Transverse colon (tissue), 4 donors: ENCODE measurements around the gene TPM4. TPM values are rescaled to one million over a fixed set of nuclear protein-coding genes. Genes with fewer than 3 reads are reported as not detected.
"Not testable (repeated sequence)": the region's sequence is repeated elsewhere in the genome, so short reads cannot be mapped to it uniquely, and the experiment has no call there.

Source experiments
- DNase-seq: peaks from one replicate; pipeline ENCODE4 v3.0.0-alpha.2; 2019
- H3K27ac ChIP-seq, 4 donors: fragments of 200-600 bp; sonication (generic); 2 replicates each; pipeline ENCODE4 v1.5.1; 2016 to 2018; ENCODE audit warnings: inconsistent platforms in 4 of 4
- H3K27me3 ChIP-seq: fragments of 200-600 bp; sonication (generic); 2 replicates; pipeline ENCODE4 v1.5.1; 2017; ENCODE audit warnings: inconsistent platforms
- H3K36me3 ChIP-seq, 4 donors: fragments of 200-600 bp; sonication (generic); 2 replicates each; pipeline ENCODE4 v1.5.1; 2017 to 2019; ENCODE audit warnings: inconsistent platforms in 4 of 4
- H3K4me1 ChIP-seq, 4 donors: fragments of 200-600 bp; sonication (generic); 2 replicates each; pipeline ENCODE4 v1.5.1; 2017 to 2020; ENCODE audit warnings: inconsistent platforms in 4 of 4
- H3K4me3 ChIP-seq, 4 donors: fragments of 200-600 bp; sonication (generic); 1 replicate in 1 of 4; 2 replicates in 3 of 4; pipeline versions ENCODE4 v1.5.1 to v1.6.1; 2017 to 2019; ENCODE audit warnings: inconsistent platforms in 4 of 4
- H3K9me3 ChIP-seq, 2 donors: fragments of 200-600 bp; sonication (generic); 2 replicates each; pipeline ENCODE4 v1.5.1; 2017 to 2019; ENCODE audit warnings: inconsistent platforms in 2 of 2
- CTCF ChIP-seq, 5 experiments: fragments of 200-600 bp in 3 of 5; fragments of 450-650 bp in 2 of 5; sonication (generic) in 3 of 5; IDR thresholded peaks; 1 replicate in 2 of 5; 2 replicates in 3 of 5; pipeline ENCODE4 v1.5.1; 2016 to 2017; ENCODE audit warnings: antibody characterized with exemption in 5 of 5, inconsistent platforms in 3 of 5, mild to moderate bottlenecking in 2 of 5, moderate library complexity in 1 of 5
- EP300 ChIP-seq: sonication (generic); formaldehyde crosslinking; IDR thresholded peaks from one replicate; pipeline ENCODE4 v1.6.1; 2017; ENCODE audit warnings: antibody characterized with exemption, low read depth
- POLR2A ChIP-seq: fragments of 450-650 bp; IDR thresholded peaks from one replicate; pipeline ENCODE4 v1.6.1; 2016; ENCODE audit warnings: antibody characterized with exemption, mild to moderate bottlenecking, moderate library complexity
- POLR2AphosphoS5 ChIP-seq, 3 donors: sonication (generic); formaldehyde crosslinking; IDR thresholded peaks; one replicate each; pipeline ENCODE4 v1.6.1; 2016; ENCODE audit warnings: antibody characterized with exemption in 3 of 3
- WGBS, 2 donors: methylation state at CpG; one replicate each; pipeline ENCODE4 v1.1.5; 2018; ENCODE audit warnings: low coverage in 1 of 2; 5-methylcytosine and 5-hydroxymethylcytosine counted together
- in situ Hi-C, 4 donors: fragments of 200-750 bp; cut with MboI; loops; one replicate each; pipeline versions ENCODE4 v1.15.0 to v1.15.1; 2017; ENCODE audit warnings: low sequenced_read_pairs in 3 of 4, low pct_ligation_motif_present in 1 of 4, low pct_unique_long_range_greater_than_20kb in 1 of 4
- intact Hi-C: fragments of 100-400 bp; cut with DNase I; formaldehyde crosslinking; loops from one replicate; pipeline ENCODE4 v1.15.1; 2023; ENCODE audit warnings: low total_unique reads
- total RNA-seq, 4 donors: library from RNA; depleted of rRNA; stranded (reverse); fragments of >200 nt; gene quantifications; one replicate each; pipeline ENCODE4 v1.1.0, GENCODE V29; 2016

TPM4 gene
- total RNA-seq, 4 donors from 2014 or later, result 228 to 491 (median 288) TPM

- Histone ChIP-seq H3K27ac (peak overlapping the region; percentile 2 to 100 (median 100)), H3K4me3 (no peak overlapping the region), H3K9me3 (no peaks in the 10 kb centered on the region), H3K27me3 (no peaks in the 10 kb centered on the region), H3K4me1 (peaks cover 41 to 80% (median 61%) of the 10 kb centered on the region in 4 donors), H3K36me3 (peaks cover 0 to 60% (median 31%) of the 10 kb centered on the region in 4 donors)
- in situ Hi-C loops (no loop called here), intact Hi-C loops (no loop called here)
- peak in 1 of 3 donors; percentile 5 for TF ChIP-seq POLR2AphosphoS5 (IDR thresholded peaks at IDR 0.05)
- TF ChIP-seq CTCF (IDR thresholded peaks at IDR 0.05), result no peak
- no peak for DNase-seq
- 82 to 92% methylated on average over 2 to 11 of the region's 11 CpGs for WGBS, 2 donors
These were observed 7.9 kb downstream of the TPM4 start for GRCh38 chr19:16084067-16084685.

- H3K27me3 ChIP-seq, result no peaks in the 10 kb centered on the region
- in situ Hi-C loops, result no loop called here
- intact Hi-C loops, result no loop called here
These were observed 8.8 kb downstream of the TPM4 start for GRCh38 chr19:16085115-16085514.

GRCh38 chr19:16087404-16087803, 11.1 kb downstream of the TPM4 start:
- peak overlapping the region; percentile 70 to 100 (median 86) for H3K27ac ChIP-seq
- H3K27me3 ChIP-seq, DNase-seq, intact Hi-C loops, in situ Hi-C loops, H3K4me3 ChIP-seq, H3K9me3 ChIP-seq: not testable (repeated sequence)
- H3K36me3 ChIP-seq, result peaks cover 0 to 85% (median 45%) of the 10 kb centered on the region in 4 donors
- 71 to 77% methylated on average over 9 to 11 of the region's 11 CpGs for WGBS, 2 donors
- H3K4me1 ChIP-seq, result peaks cover 24 to 57% (median 39%) of the 10 kb centered on the region in 4 donors

More at GRCh38 chr19:16085115-16085514, 8.8 kb downstream of the TPM4 start:
- peaks cover 35 to 79% (median 58%) of the 10 kb centered on the region in 4 donors for H3K4me1 ChIP-seq
- no peaks in the 10 kb centered on the region for H3K9me3 ChIP-seq
- DNase-seq, result no peak
- H3K27ac ChIP-seq, result peak overlapping the region; percentile 2 to 100 (median 100)
- no peak overlapping the region for H3K4me3 ChIP-seq
- H3K36me3 ChIP-seq, result peaks cover 0 to 69% (median 36%) of the 10 kb centered on the region in 4 donors
- 69 to 74% methylated on average over 3 to 6 of the region's 6 CpGs for WGBS, 2 donors
- no peak for TF ChIP-seq POLR2AphosphoS5 (IDR thresholded peaks at IDR 0.05)
- no peak for TF ChIP-seq POLR2A
- no peak for TF ChIP-seq CTCF (IDR thresholded peaks at IDR 0.05)
- no peak for TF ChIP-seq EP300

GRCh38 chr19:16087940-16088339, 11.6 kb downstream of the TPM4 start:
- Histone ChIP-seq H3K9me3 (no peaks in the 10 kb centered on the region), H3K27ac (peak overlapping the region; percentile 70 to 100 (median 86)), H3K4me1 (peaks cover 24 to 58% (median 38%) of the 10 kb centered on the region in 4 donors), H3K36me3 (peaks cover 0 to 87% (median 45%) of the 10 kb centered on the region in 4 donors), H3K27me3 (no peaks in the 10 kb centered on the region), H3K4me3 (no peak overlapping the region)
- intact Hi-C loops, result no loop called here
- DNase-seq, result no peak
- no peak for TF ChIP-seq EP300
- no peak for TF ChIP-seq POLR2AphosphoS5 (IDR thresholded peaks at IDR 0.05)
- no peak for TF ChIP-seq CTCF (IDR thresholded peaks at IDR 0.05)
- no peak for TF ChIP-seq POLR2A
- 54% methylated on average over 12 of the region's 12 CpGs; no CpG with 5 or more reads in 1 of the 2 donors for WGBS, 2 donors
- in situ Hi-C loops, result no loop called here
